Tibial nerve (tissue), 4 donors: ENCODE data around the gene CYP4Z1. TPM values are rescaled to one million over a fixed set of nuclear protein-coding genes. Genes with fewer than 3 reads are reported as not detected.
"Not testable (repeated sequence)": the region's sequence is repeated elsewhere in the genome, so short reads cannot be mapped to it uniquely, and the experiment has no call there.

Experiments
- DNase-seq, 2 donors: peaks; one replicate each; pipeline ENCODE4 v3.0.0-alpha.2; 2019; ENCODE audit warnings: low spot score in 2 of 2
- H3K27ac ChIP-seq, 4 donors: fragments of 200-600 bp; sonication (generic) in 3 of 4; one replicate each; pipeline ENCODE4 v1.5.1; 2017 to 2019; ENCODE audit warnings: mild to moderate bottlenecking in 1 of 4
- H3K27me3 ChIP-seq, 2 donors: fragments of 200-600 bp; sonication (generic) in 1 of 2; one replicate each; pipeline versions ENCODE4 v1.5.1 to v1.6.0; 2017 to 2019
- H3K36me3 ChIP-seq, 3 donors: fragments of 200-600 bp; sonication (generic); one replicate each; pipeline ENCODE4 v1.5.1; 2018 to 2019
- H3K4me1 ChIP-seq, 4 donors: fragments of 200-600 bp; sonication (generic) in 3 of 4; one replicate each; pipeline ENCODE4 v1.5.1; 2017 to 2019
- H3K4me3 ChIP-seq, 4 donors: fragments of 200-600 bp; sonication (generic) in 3 of 4; one replicate each; pipeline ENCODE4 v1.5.1; 2017 to 2019; ENCODE audit warnings: mild to moderate bottlenecking in 1 of 4, moderate library complexity in 1 of 4
- H3K9me3 ChIP-seq, 4 donors: fragments of 200-600 bp; sonication (generic) in 3 of 4; one replicate each; pipeline ENCODE4 v1.5.1; 2017 to 2019
- EP300 ChIP-seq, 2 donors: sonication (generic); formaldehyde crosslinking; IDR thresholded peaks; one replicate each; pipeline ENCODE4 v1.6.1; 2017; ENCODE audit warnings: antibody characterized with exemption in 2 of 2, mild to moderate bottlenecking in 1 of 2
- POLR2A ChIP-seq, 2 donors: fragments of 450-650 bp; IDR thresholded peaks; one replicate each; pipeline ENCODE4 v1.6.1; 2017; ENCODE audit warnings: antibody characterized with exemption in 2 of 2, mild to moderate bottlenecking in 2 of 2, moderate library complexity in 2 of 2
- WGBS, 2 donors: methylation state at CpG; one replicate each; pipeline ENCODE4 v1.1.5; 2018; 5-methylcytosine and 5-hydroxymethylcytosine counted together
- total RNA-seq, 4 donors: library from RNA; depleted of rRNA; stranded (reverse); fragments of >200 nt; gene quantifications; one replicate each; pipeline ENCODE4 v1.1.0, GENCODE V29; 2016
- TF ChIP-seq, protein P1 (sequence below), 5 experiments: fragments of 200-600 bp in 3 of 5; fragments of 450-650 bp in 2 of 5; sonication (generic) in 3 of 5; IDR thresholded peaks; one replicate each; pipeline ENCODE4 v1.5.1; 2016 to 2019; ENCODE audit warnings: antibody characterized with exemption in 5 of 5, mild to moderate bottlenecking in 3 of 5, moderate library complexity in 2 of 5

The CYP4Z1 gene
- total RNA-seq, 4 donors from 2014 or later, result 8.5 to 12.9 (median 9.3) TPM

DNA sequence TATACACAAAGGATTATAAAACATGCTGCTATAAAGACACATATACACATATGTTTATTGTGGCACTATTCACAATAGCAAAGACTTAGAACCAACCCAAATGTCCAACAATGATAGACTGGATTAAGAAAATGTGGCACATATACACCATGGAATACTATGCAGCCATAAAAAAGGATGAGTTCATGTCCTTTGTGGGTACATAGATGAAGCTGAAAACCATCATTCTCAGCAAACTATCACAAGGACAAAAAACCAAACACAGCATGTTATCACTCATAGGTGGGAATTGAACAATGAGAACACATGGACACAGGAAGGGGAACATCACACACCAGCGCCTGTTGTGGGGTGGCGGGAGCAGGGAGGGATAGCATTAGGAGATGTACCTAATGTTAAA, 60.0 kb downstream of the CYP4Z1 start:
- H3K9me3 ChIP-seq, result peaks cover 0 to 12% (median 0%) of the 10 kb centered on the region in 4 donors
- H3K36me3 ChIP-seq, H3K27me3 ChIP-seq, DNase-seq, H3K4me1 ChIP-seq, H3K27ac ChIP-seq, H3K4me3 ChIP-seq: not testable (repeated sequence)
- 79 to 95% methylated on average over 2 of the region's 2 CpGs for WGBS, 2 donors

DNA sequence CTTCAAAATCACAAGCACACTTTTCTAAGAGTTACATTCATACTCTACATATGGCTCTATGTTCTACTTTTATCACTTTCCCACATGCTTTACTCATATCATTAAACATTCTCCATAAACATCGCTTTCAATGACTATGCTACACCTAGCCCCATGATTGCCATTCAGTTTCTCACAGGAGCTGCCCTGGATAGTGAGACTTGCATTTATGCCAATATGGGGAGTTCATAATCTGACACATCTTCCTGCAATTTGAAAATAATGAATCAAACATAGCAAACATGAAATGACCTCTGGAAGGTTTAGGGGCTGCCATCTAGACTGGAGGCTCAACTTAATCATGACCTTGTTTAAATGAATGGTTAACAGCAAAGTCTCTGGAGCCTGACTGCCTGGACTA, 61.2 kb downstream of the CYP4Z1 start:
- 87 to 97% methylated on average over 1 of the region's 1 CpG for WGBS, 2 donors
- DNase-seq, result no peak
- TF ChIP-seq POLR2A (IDR thresholded peaks at IDR 0.05) (no peak), EP300 (IDR thresholded peaks at IDR 0.05) (no peak)
- TF ChIP-seq, protein P1, sequence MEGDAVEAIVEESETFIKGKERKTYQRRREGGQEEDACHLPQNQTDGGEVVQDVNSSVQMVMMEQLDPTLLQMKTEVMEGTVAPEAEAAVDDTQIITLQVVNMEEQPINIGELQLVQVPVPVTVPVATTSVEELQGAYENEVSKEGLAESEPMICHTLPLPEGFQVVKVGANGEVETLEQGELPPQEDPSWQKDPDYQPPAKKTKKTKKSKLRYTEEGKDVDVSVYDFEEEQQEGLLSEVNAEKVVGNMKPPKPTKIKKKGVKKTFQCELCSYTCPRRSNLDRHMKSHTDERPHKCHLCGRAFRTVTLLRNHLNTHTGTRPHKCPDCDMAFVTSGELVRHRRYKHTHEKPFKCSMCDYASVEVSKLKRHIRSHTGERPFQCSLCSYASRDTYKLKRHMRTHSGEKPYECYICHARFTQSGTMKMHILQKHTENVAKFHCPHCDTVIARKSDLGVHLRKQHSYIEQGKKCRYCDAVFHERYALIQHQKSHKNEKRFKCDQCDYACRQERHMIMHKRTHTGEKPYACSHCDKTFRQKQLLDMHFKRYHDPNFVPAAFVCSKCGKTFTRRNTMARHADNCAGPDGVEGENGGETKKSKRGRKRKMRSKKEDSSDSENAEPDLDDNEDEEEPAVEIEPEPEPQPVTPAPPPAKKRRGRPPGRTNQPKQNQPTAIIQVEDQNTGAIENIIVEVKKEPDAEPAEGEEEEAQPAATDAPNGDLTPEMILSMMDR (IDR thresholded peaks at IDR 0.05), result no peak
- H3K27ac ChIP-seq, result no peak overlapping the region
- no peaks in the 10 kb centered on the region for H3K4me1 ChIP-seq
- H3K4me3 ChIP-seq, result no peak overlapping the region
- no peaks in the 10 kb centered on the region for H3K36me3 ChIP-seq
- peaks cover 0 to 15% (median 0%) of the 10 kb centered on the region in 4 donors for H3K9me3 ChIP-seq
- H3K27me3 ChIP-seq, result no peaks in the 10 kb centered on the region

DNA sequence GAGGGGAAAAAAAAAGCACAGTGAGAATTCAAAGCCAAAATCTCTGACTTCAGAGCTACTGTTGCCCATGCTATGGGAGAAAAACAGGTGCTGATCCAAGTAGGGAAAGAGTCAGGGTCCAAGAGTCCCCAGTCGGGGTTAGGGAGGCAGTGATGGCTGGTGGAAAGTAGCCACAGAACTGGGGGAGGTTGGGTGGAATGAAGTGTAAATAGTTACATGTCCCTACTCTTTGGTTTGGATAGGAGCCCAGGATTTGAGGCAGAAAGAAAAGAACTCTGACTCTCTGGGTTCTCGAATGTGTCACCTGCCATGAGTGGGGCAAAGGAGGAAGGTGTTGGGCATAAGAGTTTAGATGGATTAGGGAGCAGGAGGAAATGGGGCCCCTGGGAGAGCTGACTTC, 61.8 kb downstream of the CYP4Z1 start:
- H3K4me3 ChIP-seq, H3K4me1 ChIP-seq, H3K36me3 ChIP-seq, H3K27ac ChIP-seq, DNase-seq, H3K27me3 ChIP-seq: not testable (repeated sequence)
- WGBS, 2 donors, result 75 to 76% methylated on average over 2 of the region's 2 CpGs
- peaks cover 0 to 10% (median 0%) of the 10 kb centered on the region in 4 donors for H3K9me3 ChIP-seq

DNA sequence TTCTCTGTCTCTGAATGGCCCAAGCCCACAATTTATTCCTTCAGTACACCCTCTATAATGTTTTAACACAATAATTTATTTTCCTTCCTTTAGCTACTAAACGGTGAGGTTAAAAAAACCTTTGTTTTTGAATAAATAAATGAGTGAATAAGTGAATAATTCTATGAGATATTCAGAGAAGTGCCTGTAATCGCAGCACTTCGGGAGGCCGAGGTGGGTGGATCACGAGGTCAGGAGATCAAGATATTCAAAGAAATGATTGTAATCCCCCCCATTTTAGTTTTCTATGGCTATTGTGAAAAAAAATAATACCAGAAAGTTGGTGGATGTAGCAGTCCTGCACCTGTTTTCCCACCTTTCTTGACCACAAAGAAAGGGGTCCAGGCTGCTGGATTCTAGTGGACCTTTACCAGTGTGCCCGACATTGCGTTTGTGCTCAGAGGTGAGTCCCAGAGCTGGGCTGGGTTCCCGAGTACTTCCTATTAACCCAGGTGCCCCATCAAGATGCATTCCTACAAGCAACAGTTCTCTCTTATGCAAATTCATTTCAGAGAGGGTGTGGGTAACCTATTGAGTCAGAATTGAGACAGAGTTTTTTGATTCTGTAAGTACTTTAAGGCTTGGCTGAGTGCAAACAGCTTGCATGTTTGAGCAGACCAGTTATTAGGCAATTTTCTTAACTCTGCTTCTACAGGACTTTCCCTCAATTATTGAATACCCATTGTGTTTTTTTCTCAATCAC, 62.6 kb downstream of the CYP4Z1 start:
- not testable (repeated sequence) for H3K36me3 ChIP-seq, H3K4me3 ChIP-seq, DNase-seq, H3K4me1 ChIP-seq, H3K27ac ChIP-seq, H3K9me3 ChIP-seq, H3K27me3 ChIP-seq
- WGBS, 2 donors, result 59 to 62% methylated on average over 8 of the region's 8 CpGs

DNA sequence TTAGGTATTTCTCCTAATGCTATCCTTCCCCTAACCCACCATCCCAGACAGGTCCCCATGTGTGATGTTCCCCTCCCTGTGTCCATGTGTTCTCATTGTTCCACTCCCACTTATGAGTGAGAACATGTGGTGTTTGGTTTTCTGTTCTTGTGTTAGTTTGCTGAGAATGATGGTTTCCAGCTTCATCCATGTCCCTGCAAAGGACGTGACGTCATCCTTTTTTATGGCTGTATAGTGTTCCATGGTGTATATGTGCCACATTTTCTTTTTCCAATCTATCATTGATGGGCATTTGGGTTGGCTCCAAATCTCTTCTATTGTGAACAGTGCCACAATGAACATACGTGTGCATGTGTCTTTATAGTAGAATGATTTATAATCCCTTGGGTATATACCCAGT, 65.6 kb downstream of the CYP4Z1 start:
- H3K27ac ChIP-seq, result not testable (repeated sequence)
- WGBS, 2 donors, result 92 to 94% methylated on average over 3 of the region's 3 CpGs

DNA sequence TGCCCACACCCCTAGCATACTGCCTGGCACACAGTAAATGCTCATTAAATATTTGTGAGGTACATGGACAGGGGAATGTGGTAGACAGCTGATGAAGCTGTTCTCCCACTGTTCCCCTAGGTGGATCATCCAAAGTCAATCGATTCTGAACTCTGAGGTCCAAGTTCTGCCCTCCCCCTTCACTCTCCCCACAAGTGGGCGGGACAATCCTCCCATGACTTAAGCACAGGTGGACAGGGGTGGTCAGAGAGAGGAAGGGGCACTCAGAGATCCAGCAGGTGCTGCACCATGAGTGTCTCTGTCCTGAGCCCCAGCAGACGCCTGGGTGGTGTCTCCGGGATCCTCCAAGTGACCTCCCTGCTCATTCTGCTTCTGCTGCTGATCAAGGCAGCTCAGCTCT, 70.2 kb downstream of the CYP4Z1 start, which contains the start of gene CYP4A22:
Gene CYP4A22, plus strand, starts transcription at position 244 of the 400 bp plus-strand sequence. Its CDS starts 45 bp downstream, at position 289.
- H3K36me3 ChIP-seq, result no peaks in the 10 kb centered on the region
- H3K27me3 ChIP-seq, result no peaks in the 10 kb centered on the region
- 74 to 93% methylated on average over 3 to 4 of the region's 4 CpGs for WGBS, 2 donors
- H3K27ac ChIP-seq, result no peak within 1 kb of the TSS
- H3K4me3 ChIP-seq, result no peak within 1 kb of the TSS
- H3K4me1 ChIP-seq, result no peaks in the 10 kb centered on the region
- peaks cover 0 to 3% (median 0%) of the 10 kb centered on the region in 4 donors for H3K9me3 ChIP-seq
- TF ChIP-seq POLR2A (IDR thresholded peaks at IDR 0.05) (no peak), EP300 (IDR thresholded peaks at IDR 0.05) (no peak)
- DNase-seq, result no peak

More for the DNA sequence above, 65.6 kb downstream of the CYP4Z1 start:
- not testable (repeated sequence) for H3K27me3 ChIP-seq, H3K4me3 ChIP-seq, H3K4me1 ChIP-seq, DNase-seq, H3K36me3 ChIP-seq, H3K9me3 ChIP-seq

DNA sequence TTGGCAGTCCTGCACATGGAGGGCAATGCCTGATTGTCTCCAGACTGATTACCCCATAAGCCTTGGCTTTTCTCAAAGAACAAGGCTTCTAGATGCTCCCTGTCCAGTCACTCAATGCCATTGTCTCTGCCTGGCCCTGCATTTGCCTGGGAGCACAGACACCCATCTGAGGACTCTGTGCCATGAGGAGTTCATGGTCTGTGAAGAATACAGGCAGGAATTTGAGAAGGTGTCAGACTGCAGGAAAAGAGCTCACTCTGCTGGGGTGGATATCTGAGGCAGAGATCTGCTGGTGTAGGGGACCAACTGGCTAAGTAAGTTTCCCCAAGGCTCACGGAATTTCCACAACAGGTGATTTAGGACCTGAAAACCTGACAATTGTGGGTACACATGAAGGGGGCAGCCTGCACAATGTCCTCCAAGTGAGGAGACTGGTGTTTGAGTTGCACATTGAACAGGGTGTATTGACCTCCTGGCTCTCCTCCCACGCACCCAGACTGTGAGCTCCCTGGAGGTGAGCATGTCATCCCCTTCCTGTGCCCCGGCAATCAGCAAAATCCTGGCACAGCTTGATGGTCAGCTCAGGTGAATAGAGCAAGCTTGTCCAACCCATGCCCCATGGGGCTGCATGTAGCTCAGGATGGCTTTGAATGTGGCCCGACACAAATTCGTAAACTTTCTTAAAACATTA, 71.0 kb downstream of the CYP4Z1 start:
- Histone ChIP-seq H3K36me3 (no peaks in the 10 kb centered on the region), H3K4me1 (no peaks in the 10 kb centered on the region), H3K4me3 (no peak overlapping the region), H3K27me3 (no peaks in the 10 kb centered on the region), H3K9me3 (no peaks in the 10 kb centered on the region), H3K27ac (no peak overlapping the region)
- 82 to 92% methylated on average over 5 of the region's 5 CpGs for WGBS, 2 donors
- no peak for DNase-seq
- TF ChIP-seq, protein P1 (IDR thresholded peaks at IDR 0.05), result no peak
- TF ChIP-seq POLR2A (IDR thresholded peaks at IDR 0.05) (no peak), EP300 (IDR thresholded peaks at IDR 0.05) (no peak)

DNA sequence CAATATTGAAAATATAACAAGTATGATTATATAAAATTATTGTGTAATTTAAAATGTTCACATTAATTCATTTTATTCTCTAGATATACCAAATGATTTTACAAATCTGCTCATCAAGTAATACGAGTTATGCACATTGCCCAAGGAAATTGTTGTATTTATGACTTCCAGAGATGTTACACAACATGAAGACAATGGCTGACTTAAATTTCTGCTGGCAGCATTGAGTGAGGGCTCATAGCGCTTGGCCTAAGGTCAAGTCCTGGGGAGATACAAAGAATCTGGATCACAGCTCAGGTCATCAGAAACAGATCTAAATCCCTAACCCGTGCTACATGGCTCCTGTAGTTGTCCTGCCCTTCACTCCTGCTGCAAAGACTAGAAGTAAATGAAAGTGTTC, 73.3 kb downstream of the CYP4Z1 start:
- not testable (repeated sequence) for H3K9me3 ChIP-seq, H3K36me3 ChIP-seq, H3K27me3 ChIP-seq, H3K4me3 ChIP-seq, H3K27ac ChIP-seq, H3K4me1 ChIP-seq, DNase-seq
- WGBS, 2 donors, result 46 to 70% methylated on average over 3 of the region's 3 CpGs

DNA sequence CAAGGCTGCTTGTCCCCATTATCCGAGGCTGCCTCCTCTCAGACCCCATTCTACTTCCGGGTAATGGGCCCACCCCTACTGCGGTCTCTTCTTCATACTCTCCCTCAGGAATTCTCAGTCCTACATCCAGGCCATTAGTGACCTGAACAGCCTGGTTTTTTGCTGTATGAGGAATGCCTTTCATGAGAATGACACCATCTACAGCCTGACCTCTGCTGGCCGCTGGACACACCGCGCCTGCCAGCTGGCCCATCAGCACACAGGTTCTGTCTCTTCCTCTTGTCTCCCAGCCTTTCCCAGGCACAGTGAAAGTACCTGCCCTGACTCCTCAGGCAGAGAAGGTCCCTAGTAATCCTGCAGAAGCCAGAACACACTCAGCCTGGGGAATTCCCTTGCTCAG, 76.6 kb downstream of the CYP4Z1 start:
- H3K27me3 ChIP-seq, H3K36me3 ChIP-seq, H3K9me3 ChIP-seq, H3K27ac ChIP-seq, H3K4me3 ChIP-seq, DNase-seq, H3K4me1 ChIP-seq: not testable (repeated sequence)
- 37 to 38% methylated on average over 6 of the region's 6 CpGs for WGBS, 2 donors

DNA sequence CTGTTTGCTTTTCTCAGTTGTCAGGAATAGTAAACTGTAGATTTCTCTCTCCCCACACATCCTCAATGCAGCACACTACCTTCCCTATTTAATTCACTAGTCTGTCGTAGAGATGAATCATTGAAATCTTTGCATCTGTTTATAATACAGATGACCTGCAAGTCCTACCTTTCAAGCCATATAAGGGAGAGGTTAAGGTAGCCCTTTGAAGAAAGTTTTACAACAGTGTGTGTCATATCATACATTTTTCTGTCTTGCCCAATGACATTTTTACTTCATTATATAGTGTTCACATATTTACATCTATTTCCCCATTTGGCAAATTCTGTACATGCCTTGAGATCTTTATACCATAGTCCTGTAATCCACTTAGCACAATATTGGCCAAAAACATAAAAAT, 79.5 kb downstream of the CYP4Z1 start:
- WGBS, 2 donors, result 0 to 17% methylated on average over 1 of the region's 1 CpG
- H3K4me3 ChIP-seq, H3K4me1 ChIP-seq, H3K27me3 ChIP-seq, H3K27ac ChIP-seq, DNase-seq, H3K9me3 ChIP-seq, H3K36me3 ChIP-seq: not testable (repeated sequence)
